C4-2B (cell line): ENCODE results near the gene CENPE.

Source experiments
- CTCF ChIP-seq: fragments of 450-650 bp; conservative IDR thresholded peaks from 2 replicates; pipeline ENCODE4 v1.5.1; 2017; ENCODE audit warnings: mild to moderate bottlenecking
- ZFX ChIP-seq: fragments of 450-650 bp; IDR thresholded peaks from 2 replicates; pipeline ENCODE4 v1.6.1; 2017

- TF ChIP-seq CTCF (no peak), ZFX (no peak)
These were observed 29.1 kb downstream of the CENPE start for GRCh38 chr4:103168993-103169392.
